WTC11 (cell line): Measurements from ENCODE around the gene CCDC6. TPM values are rescaled to one million over a fixed set of nuclear protein-coding genes. Genes with fewer than 3 reads are reported as not detected.

Source experiments
- ATAC-seq: fragments of 200-7000 bp; cut with Tn5 transposase; 2 replicates; pipeline ENCODE4 v1.10.0; 2021; ENCODE audit warnings: mild to moderate bottlenecking, moderate library complexity
- CTCF ChIA-PET: fragments of 300-600 bp; sonication (Branson Sonifier 250); formaldehyde crosslinking; loops from one replicate; lab custom pipeline; 2021; ENCODE audit warnings: antibody characterized with exemption; lab: Charles Lee
- POLR2A ChIA-PET: fragments of 350-600 bp; sonication (Branson Sonifier 250); formaldehyde crosslinking; loops from one replicate; lab custom pipeline; 2021; ENCODE audit warnings: antibody characterized with exemption; lab: Charles Lee
- DNase-seq: peaks from one replicate; pipeline ENCODE4 v3.0.0; 2021; ENCODE audit warnings: low spot score
- H3K27ac Mint-ChIP-seq: 2 replicates; pipeline ENCODE4 v1.8.0; 2021; ENCODE audit warnings: mixed read lengths
- H3K27me3 Mint-ChIP-seq: 2 replicates; pipeline ENCODE4 v1.8.0; 2021; ENCODE audit warnings: low read depth, mild to moderate bottlenecking, moderate library complexity, mixed read lengths
- H3K36me3 Mint-ChIP-seq: 2 replicates; pipeline ENCODE4 v1.8.0; 2021; ENCODE audit warnings: mixed read lengths
- H3K4me1 Mint-ChIP-seq: 2 replicates; pipeline ENCODE4 v1.8.0; 2022; ENCODE audit warnings: mixed read lengths
- H3K4me3 Mint-ChIP-seq: 2 replicates; pipeline ENCODE4 v1.8.0; 2021; ENCODE audit warnings: mild to moderate bottlenecking, moderate library complexity, mixed read lengths
- H3K9me3 Mint-ChIP-seq: 2 replicates; pipeline ENCODE4 v1.8.0; 2021; ENCODE audit warnings: mixed read lengths
- CBFB ChIP-seq: sonication (generic); formaldehyde crosslinking; IDR thresholded peaks from 2 replicates; pipeline ENCODE4 v1.8.1; 2022; ENCODE audit warnings: mild to moderate bottlenecking, low read depth, missing genetic modification reagents
- ESRRA ChIP-seq: sonication (generic); formaldehyde crosslinking; IDR thresholded peaks from 2 replicates; pipeline ENCODE4 v1.8.1; 2022; ENCODE audit warnings: mild to moderate bottlenecking, missing genetic modification reagents, borderline replicate concordance
- GABPB1 ChIP-seq: sonication (generic); formaldehyde crosslinking; IDR thresholded peaks from 2 replicates; pipeline ENCODE4 v1.8.1; 2023; ENCODE audit warnings: mild to moderate bottlenecking, missing genetic modification reagents
- HMGA2 ChIP-seq: fragments of 250-450 bp; sonication (Bioruptor Pico); IDR thresholded peaks from 2 replicates; pipeline ENCODE4 v1.4.0; 2021; ENCODE audit warnings: mild to moderate bottlenecking, moderate library complexity
- JUN ChIP-seq: sonication (generic); formaldehyde crosslinking; IDR thresholded peaks from 2 replicates; pipeline ENCODE4 v1.8.0; 2023; ENCODE audit warnings: mild to moderate bottlenecking, missing genetic modification reagents
- MAX ChIP-seq: sonication (generic); formaldehyde crosslinking; IDR thresholded peaks from 2 replicates; pipeline ENCODE4 v1.8.0; 2022; ENCODE audit warnings: mild to moderate bottlenecking, missing genetic modification reagents
- NFATC4 ChIP-seq: fragments of 250-450 bp; sonication (Bioruptor Pico); IDR thresholded peaks from 2 replicates; pipeline ENCODE4 v1.9.0; 2021; ENCODE audit warnings: mild to moderate bottlenecking
- NR1H2 ChIP-seq: sonication (generic); formaldehyde crosslinking; IDR thresholded peaks from 2 replicates; pipeline ENCODE4 v1.9.0; 2021; ENCODE audit warnings: mild to moderate bottlenecking, moderate library complexity, missing genetic modification reagents
- NR2C2 ChIP-seq: sonication (generic); formaldehyde crosslinking; IDR thresholded peaks from 2 replicates; pipeline ENCODE4 v1.8.0; 2022; ENCODE audit warnings: mild to moderate bottlenecking, missing genetic modification reagents
- PREB ChIP-seq: sonication (generic); formaldehyde crosslinking; IDR thresholded peaks from 2 replicates; pipeline ENCODE4 v1.8.1; 2022; ENCODE audit warnings: mild to moderate bottlenecking, missing genetic modification reagents, moderate library complexity, borderline replicate concordance
- PRRX2 ChIP-seq: fragments of 250-450 bp; sonication (Bioruptor Pico); IDR thresholded peaks from 2 replicates; pipeline ENCODE4 v1.8.0; 2021; ENCODE audit warnings: mild to moderate bottlenecking
- SOX15 ChIP-seq: fragments of 250-450 bp; sonication (Bioruptor Pico); IDR thresholded peaks from 2 replicates; pipeline ENCODE4 v1.9.0; 2021; ENCODE audit warnings: mild to moderate bottlenecking
- ZBTB21 ChIP-seq: sonication (generic); formaldehyde crosslinking; IDR thresholded peaks from 2 replicates; pipeline ENCODE4 v1.8.1; 2023; ENCODE audit warnings: mild to moderate bottlenecking, missing genetic modification reagents, borderline replicate concordance
- ZNF281 ChIP-seq: sonication (generic); formaldehyde crosslinking; IDR thresholded peaks from 2 replicates; pipeline ENCODE4 v1.8.0; 2023; ENCODE audit warnings: mild to moderate bottlenecking, missing genetic modification reagents
- ZNF317 ChIP-seq: sonication (generic); formaldehyde crosslinking; IDR thresholded peaks from 2 replicates; pipeline ENCODE4 v1.8.1; 2023; ENCODE audit warnings: low read depth, mild to moderate bottlenecking, moderate library complexity, missing genetic modification reagents, borderline replicate concordance
- ZNF396 ChIP-seq: fragments of 250-450 bp; sonication (Bioruptor Pico); IDR thresholded peaks from 2 replicates; pipeline ENCODE4 v1.8.0; 2021; ENCODE audit warnings: mild to moderate bottlenecking, moderate library complexity, borderline replicate concordance
- ZNF425 ChIP-seq: fragments of 250-450 bp; sonication (Bioruptor Pico); conservative IDR thresholded peaks from 2 replicates; pipeline ENCODE4 v1.9.0; 2021; ENCODE audit warnings: mild to moderate bottlenecking
- ZNF532 ChIP-seq: fragments of 250-450 bp; sonication (Bioruptor Pico); IDR thresholded peaks from 2 replicates; pipeline ENCODE4 v1.9.0; 2021; ENCODE audit warnings: mild to moderate bottlenecking, borderline replicate concordance
- total RNA-seq: library from RNA; stranded (reverse); gene quantifications from 3 replicates; pipeline ENCODE4 v1.2.3, GENCODE V29; 2021
- TF ChIP-seq, protein P1 (sequence below): fragments of 250-450 bp; sonication (Bioruptor Pico); IDR thresholded peaks from 2 replicates; pipeline ENCODE4 v1.9.0; 2021; ENCODE audit warnings: mild to moderate bottlenecking
- TF ChIP-seq, protein P2 (sequence below): fragments of 250-450 bp; sonication (Bioruptor Pico); IDR thresholded peaks from 2 replicates; pipeline ENCODE4 v2.1.2; 2022; ENCODE audit warnings: mild to moderate bottlenecking, moderate library complexity

CCDC6 gene
- total RNA-seq, 1 experiment from 2014 or later, result 55.2 TPM

- TF ChIP-seq ZNF532 (CRISPR knock-in tag) (no peak), HMGA2 (CRISPR knock-in tag) (no peak), ESRRA (CRISPR knock-in tag) (no peak), PRRX2 (no peak), GABPB1 (CRISPR knock-in tag) (no peak), ZNF281 (CRISPR knock-in tag) (no peak), NR1H2 (CRISPR knock-in tag) (no peak)
These were observed 62.6 kb downstream of the CCDC6 start (continued) for GRCh38 chr10:59843748-59844147.

DNA sequence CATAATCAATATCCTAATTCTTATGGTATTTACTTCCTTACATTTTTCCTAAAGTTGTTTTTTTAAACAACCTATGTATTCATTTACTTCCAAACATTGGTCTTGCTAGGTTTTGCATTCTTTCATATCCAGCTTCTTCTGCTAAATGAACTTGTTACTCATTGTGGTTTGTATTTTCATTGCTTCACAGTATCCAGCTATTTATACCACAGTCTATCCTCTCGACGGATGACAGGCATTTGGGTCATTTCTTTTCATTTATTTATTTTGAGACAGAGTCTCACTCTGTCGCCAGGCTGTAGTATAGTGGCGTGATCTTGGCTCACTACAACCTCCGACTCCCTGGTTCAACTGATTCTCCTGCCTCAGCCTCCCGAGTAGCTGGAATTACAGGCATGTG, 66.8 kb downstream of the CCDC6 start:
- DNase-seq, result no peak
- ATAC-seq, result no peak
- Mint-ChIP-seq H3K36me3 (peaks cover 19% of the 10 kb centered on the region), H3K9me3 (no peaks in the 10 kb centered on the region), H3K27me3 (no peaks in the 10 kb centered on the region), H3K27ac (no peak overlapping the region), H3K4me1 (peaks cover 30% of the 10 kb centered on the region), H3K4me3 (no peak overlapping the region)
- CTCF ChIA-PET, result no interaction called here
- POLR2A ChIA-PET, result no interaction called here
- TF ChIP-seq JUN (no peak), ZNF396 (CRISPR knock-in tag) (no peak), ZNF281 (CRISPR knock-in tag) (no peak), PREB (CRISPR knock-in tag) (no peak), CBFB (CRISPR knock-in tag) (no peak), HMGA2 (CRISPR knock-in tag) (no peak), ZNF317 (CRISPR knock-in tag) (no peak), MAX (CRISPR knock-in tag) (no peak), ZNF425 (CRISPR knock-in tag) (no peak), NFATC4 (no peak), NR2C2 (no peak), ZBTB21 (CRISPR knock-in tag) (no peak), SOX15 (CRISPR knock-in tag) (no peak)
- TF ChIP-seq, protein P1, sequence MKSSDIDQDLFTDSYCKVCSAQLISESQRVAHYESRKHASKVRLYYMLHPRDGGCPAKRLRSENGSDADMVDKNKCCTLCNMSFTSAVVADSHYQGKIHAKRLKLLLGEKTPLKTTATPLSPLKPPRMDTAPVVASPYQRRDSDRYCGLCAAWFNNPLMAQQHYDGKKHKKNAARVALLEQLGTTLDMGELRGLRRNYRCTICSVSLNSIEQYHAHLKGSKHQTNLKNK (CRISPR knock-in tag), result no peak
- TF ChIP-seq, protein P2, sequence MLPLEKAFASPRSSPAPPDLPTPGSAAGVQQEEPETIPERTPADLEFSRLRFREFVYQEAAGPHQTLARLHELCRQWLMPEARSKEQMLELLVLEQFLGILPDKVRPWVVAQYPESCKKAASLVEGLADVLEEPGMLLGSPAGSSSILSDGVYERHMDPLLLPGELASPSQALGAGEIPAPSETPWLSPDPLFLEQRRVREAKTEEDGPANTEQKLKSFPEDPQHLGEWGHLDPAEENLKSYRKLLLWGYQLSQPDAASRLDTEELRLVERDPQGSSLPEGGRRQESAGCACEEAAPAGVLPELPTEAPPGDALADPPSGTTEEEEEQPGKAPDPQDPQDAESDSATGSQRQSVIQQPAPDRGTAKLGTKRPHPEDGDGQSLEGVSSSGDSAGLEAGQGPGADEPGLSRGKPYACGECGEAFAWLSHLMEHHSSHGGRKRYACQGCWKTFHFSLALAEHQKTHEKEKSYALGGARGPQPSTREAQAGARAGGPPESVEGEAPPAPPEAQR (CRISPR knock-in tag), result no peak
